Testis (tissue), 3 donors: ENCODE measurements around the gene FEV. TPM values are rescaled to one million over a fixed set of nuclear protein-coding genes. Genes with fewer than 3 reads are reported as not detected.

ENCODE experiments used
- DNase-seq: peaks from one replicate; pipeline ENCODE4 v3.0.0-alpha.2; 2019
- H3K27ac ChIP-seq, 2 donors: fragments of 200-600 bp; sonication (generic); one replicate each; pipeline ENCODE4 v1.5.1; 2019
- H3K27me3 ChIP-seq: fragments of 200-600 bp; sonication (generic); one replicate; pipeline ENCODE4 v1.5.1; 2019
- H3K36me3 ChIP-seq: fragments of 200-600 bp; sonication (generic); one replicate; pipeline ENCODE4 v1.5.1; 2017; ENCODE audit warnings: low read depth; ENCODE audit errors: missing control alignments
- H3K4me1 ChIP-seq: fragments of 200-600 bp; sonication (generic); one replicate; pipeline ENCODE4 v1.5.1; 2019
- H3K4me3 ChIP-seq, 2 donors: fragments of 200-600 bp; sonication (generic); one replicate each; pipeline ENCODE4 v1.5.1; 2017 to 2019
- H3K9me3 ChIP-seq: fragments of 200-600 bp; sonication (generic); one replicate; pipeline ENCODE4 v1.5.1; 2017
- POLR2A ChIP-seq: fragments of 450-650 bp; IDR thresholded peaks from one replicate; pipeline ENCODE4 v1.6.1; 2017; ENCODE audit warnings: antibody characterized with exemption, mild to moderate bottlenecking, moderate library complexity
- WGBS, 2 donors: methylation state at CpG; one replicate each; pipeline ENCODE4 v1.1.5; 2018; 5-methylcytosine and 5-hydroxymethylcytosine counted together
- intact Hi-C: fragments of 100-400 bp; cut with DNase I; formaldehyde crosslinking; loops from one replicate; pipeline ENCODE4 v1.15.1; 2023; ENCODE audit warnings: low total_unique reads
- polyA plus RNA-seq: library from polyadenylated mRNA; stranded (reverse); fragments of 350-450 nt; fragmentation: Illumina TruSeq; extraction: RNeasy Lipid Tissue Mini Kit (QIAGEN cat#74804); gene quantifications from one replicate; pipeline ENCODE4 v1.2.3, GENCODE V29; 2014; ENCODE audit warnings: low read depth, low replicate concordance; ENCODE audit not compliant: insufficient read depth
- total RNA-seq, 2 donors: library from RNA; depleted of rRNA; stranded (reverse); fragments of >200 nt; gene quantifications; one replicate each; pipeline ENCODE4 v1.2.3, GENCODE V29; 2016
- TF ChIP-seq, protein P1 (sequence below), 3 experiments: fragments of 450-650 bp in 2 of 3; fragments of 200-600 bp in 1 of 3; sonication (generic) in 1 of 3; IDR thresholded peaks; one replicate each; pipeline ENCODE4 v1.5.1; 2016 to 2019; ENCODE audit warnings: antibody characterized with exemption in 3 of 3, mild to moderate bottlenecking in 2 of 3, moderate library complexity in 1 of 3

Gene FEV
- total and polyA plus RNA-seq, 3 donors from 2014 or later = not detected

GRCh38 chr2:219025637-219026585 lies 40.9 kb upstream of the FEV start:
- intact Hi-C loops = no loop called here
- WGBS, 2 donors = 89 to 91% methylated on average over 17 to 18 of the region's 18 CpGs
- Histone ChIP-seq H3K27me3 (no peaks in the 10 kb centered on the region), H3K4me1 (no peaks in the 10 kb centered on the region), H3K9me3 (no peaks in the 10 kb centered on the region), H3K4me3 (no peak overlapping the region), H3K27ac (no peak overlapping the region), H3K36me3 (no peaks in the 10 kb centered on the region)
- DNase-seq = no peak
- no peak for TF ChIP-seq POLR2A

- no peaks in the 10 kb centered on the region for H3K4me1 ChIP-seq
- no peaks in the 10 kb centered on the region for H3K36me3 ChIP-seq
- H3K27me3 ChIP-seq = no peaks in the 10 kb centered on the region
- no peak for DNase-seq
- intact Hi-C loops = no loop called here
- no peak for TF ChIP-seq POLR2A
- TF ChIP-seq, protein P1, sequence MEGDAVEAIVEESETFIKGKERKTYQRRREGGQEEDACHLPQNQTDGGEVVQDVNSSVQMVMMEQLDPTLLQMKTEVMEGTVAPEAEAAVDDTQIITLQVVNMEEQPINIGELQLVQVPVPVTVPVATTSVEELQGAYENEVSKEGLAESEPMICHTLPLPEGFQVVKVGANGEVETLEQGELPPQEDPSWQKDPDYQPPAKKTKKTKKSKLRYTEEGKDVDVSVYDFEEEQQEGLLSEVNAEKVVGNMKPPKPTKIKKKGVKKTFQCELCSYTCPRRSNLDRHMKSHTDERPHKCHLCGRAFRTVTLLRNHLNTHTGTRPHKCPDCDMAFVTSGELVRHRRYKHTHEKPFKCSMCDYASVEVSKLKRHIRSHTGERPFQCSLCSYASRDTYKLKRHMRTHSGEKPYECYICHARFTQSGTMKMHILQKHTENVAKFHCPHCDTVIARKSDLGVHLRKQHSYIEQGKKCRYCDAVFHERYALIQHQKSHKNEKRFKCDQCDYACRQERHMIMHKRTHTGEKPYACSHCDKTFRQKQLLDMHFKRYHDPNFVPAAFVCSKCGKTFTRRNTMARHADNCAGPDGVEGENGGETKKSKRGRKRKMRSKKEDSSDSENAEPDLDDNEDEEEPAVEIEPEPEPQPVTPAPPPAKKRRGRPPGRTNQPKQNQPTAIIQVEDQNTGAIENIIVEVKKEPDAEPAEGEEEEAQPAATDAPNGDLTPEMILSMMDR (IDR thresholded peaks at IDR 0.05) = no peak
- no peaks in the 10 kb centered on the region for H3K9me3 ChIP-seq
- WGBS, 2 donors = 70 to 77% methylated on average over 10 to 11 of the region's 11 CpGs
- no peak overlapping the region for H3K27ac ChIP-seq
- no peak overlapping the region for H3K4me3 ChIP-seq
Observed at GRCh38 chr2:219024059-219024458, 39.1 kb upstream of the FEV start.

GRCh38 chr2:219023045-219023605 lies 38.1 kb upstream of the FEV start:
- TF ChIP-seq, protein P1 (IDR thresholded peaks at IDR 0.05) = no peak
- no peak for TF ChIP-seq POLR2A
- H3K9me3 ChIP-seq = no peaks in the 10 kb centered on the region
- no peak overlapping the region for H3K4me3 ChIP-seq
- 84 to 85% methylated on average over 10 to 12 of the region's 12 CpGs for WGBS, 2 donors
- intact Hi-C loops = no loop called here
- no peak overlapping the region for H3K27ac ChIP-seq
- H3K27me3 ChIP-seq = no peaks in the 10 kb centered on the region
- H3K36me3 ChIP-seq = no peaks in the 10 kb centered on the region
- no peak for DNase-seq
- no peaks in the 10 kb centered on the region for H3K4me1 ChIP-seq

DNA sequence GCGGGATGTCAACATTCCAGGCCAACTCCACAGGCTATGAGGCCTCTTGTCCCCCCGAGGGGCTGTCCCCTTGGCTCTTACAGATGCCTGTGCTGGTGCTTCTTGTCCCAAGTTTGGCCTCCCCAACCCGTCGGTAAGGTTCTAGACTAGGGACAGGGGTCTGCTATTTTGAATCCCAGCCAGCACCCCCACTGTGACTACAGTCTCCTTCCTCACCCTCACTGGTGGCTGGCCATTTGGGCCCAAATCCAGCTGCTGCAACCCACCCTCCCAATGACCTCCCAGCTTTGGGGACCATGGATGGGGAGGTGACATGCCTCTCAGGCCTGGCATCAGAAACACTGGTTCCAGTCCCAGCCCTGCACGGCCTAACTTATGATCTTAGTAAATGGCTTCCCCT lies 37.6 kb upstream of the FEV start:
- Histone ChIP-seq H3K27me3 (no peaks in the 10 kb centered on the region), H3K27ac (no peak overlapping the region), H3K4me3 (no peak overlapping the region), H3K36me3 (no peaks in the 10 kb centered on the region), H3K9me3 (no peaks in the 10 kb centered on the region), H3K4me1 (no peaks in the 10 kb centered on the region)
- intact Hi-C loops = no loop called here
- DNase-seq = no peak
- WGBS, 2 donors = 90 to 95% methylated on average over 5 of the region's 5 CpGs
- TF ChIP-seq, protein P1 (IDR thresholded peaks at IDR 0.05) = no peak
- no peak for TF ChIP-seq POLR2A

DNA sequence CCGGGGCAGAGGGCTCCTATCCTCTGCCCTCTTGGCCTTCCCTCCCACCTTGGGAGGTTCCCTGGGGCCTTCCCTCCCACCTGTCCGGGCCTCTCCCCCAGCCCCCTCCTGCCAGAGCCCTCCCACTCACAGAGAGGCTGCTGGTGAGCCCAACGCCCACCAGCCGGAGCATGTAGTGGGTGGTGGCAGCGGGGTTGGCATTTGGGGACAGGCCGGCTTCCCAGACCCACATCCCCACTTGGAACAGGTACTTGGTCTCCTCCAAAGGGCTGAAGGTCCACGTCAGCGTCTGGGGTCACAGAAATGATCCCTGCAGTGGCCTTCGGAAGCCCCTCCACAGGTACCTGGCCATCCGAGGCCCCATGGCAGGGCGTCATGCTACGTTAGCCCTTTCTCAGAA lies 37.1 kb upstream of the FEV start:
- no peak for DNase-seq
- Histone ChIP-seq H3K27me3 (no peaks in the 10 kb centered on the region), H3K4me3 (no peak overlapping the region), H3K4me1 (no peaks in the 10 kb centered on the region), H3K27ac (no peak overlapping the region), H3K36me3 (no peaks in the 10 kb centered on the region), H3K9me3 (no peaks in the 10 kb centered on the region)
- TF ChIP-seq POLR2A = no peak
- TF ChIP-seq, protein P1 (IDR thresholded peaks at IDR 0.05) = no peak
- intact Hi-C loops = no loop called here
- WGBS, 2 donors = 88 to 92% methylated on average over 11 to 12 of the region's 12 CpGs
